ENCODE results near the gene FREM3. TPM values are rescaled to one million over a fixed set of nuclear protein-coding genes. Genes with fewer than 3 reads are reported as not detected.

FREM3 gene
- polyA plus RNA-seq, 2 of the 4 experiments (the other 2 are of a cell fraction) = not detected

- Histone ChIP-seq H3K27ac (no peak overlapping the region), H3K4me2 (no peak overlapping the region), H3K4me3 (no peak overlapping the region), H3K4me1 (no peaks in the 10 kb centered on the region), H3K9me3 (no peaks in the 10 kb centered on the region)
- CTCF ChIA-PET = no interaction called here
- DNase-seq (ENCODE audit: low read depth in 1 of 2, low spot score in 1 of 2) = peak in 1 of 2 experiments; percentile 10
- FAIRE-seq = no peak
- TF ChIP-seq, protein P1, sequence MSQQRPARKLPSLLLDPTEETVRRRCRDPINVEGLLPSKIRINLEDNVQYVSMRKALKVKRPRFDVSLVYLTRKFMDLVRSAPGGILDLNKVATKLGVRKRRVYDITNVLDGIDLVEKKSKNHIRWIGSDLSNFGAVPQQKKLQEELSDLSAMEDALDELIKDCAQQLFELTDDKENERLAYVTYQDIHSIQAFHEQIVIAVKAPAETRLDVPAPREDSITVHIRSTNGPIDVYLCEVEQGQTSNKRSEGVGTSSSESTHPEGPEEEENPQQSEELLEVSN (IDR thresholded peaks at IDR 0.05; ENCODE audit: borderline replicate concordance, low read depth) = no peak
- TF ChIP-seq SMC3 (IDR thresholded peaks at IDR 0.05) = no peak
- no peak for TF ChIP-seq EHMT2 (IDR thresholded peaks at IDR 0.05; ENCODE audit: low read depth)
- no peak for TF ChIP-seq SREBF2 (IDR thresholded peaks at IDR 0.05)
- TF ChIP-seq HDAC2 (IDR thresholded peaks at IDR 0.05) = no peak
- TF ChIP-seq NPAS2 (CRISPR knock-in tag; IDR thresholded peaks at IDR 0.05; ENCODE audit: borderline replicate concordance) = no peak
- no peak for TF ChIP-seq PBX3 (IDR thresholded peaks at IDR 0.05)
- TF ChIP-seq CBX2 (IDR thresholded peaks at IDR 0.05; ENCODE audit: borderline replicate concordance, low read depth) = no peak
- no peak for TF ChIP-seq JUNB (IDR thresholded peaks at IDR 0.05)
- TF ChIP-seq CHD4 (IDR thresholded peaks at IDR 0.05; ENCODE audit: borderline replicate concordance) = no peak
- no peak for TF ChIP-seq ATOH8 (CRISPR knock-in tag; IDR thresholded peaks at IDR 0.05; ENCODE audit: low read depth)
- TF ChIP-seq ESRRA (IDR thresholded peaks at IDR 0.05; ENCODE audit: borderline replicate concordance, low read length) = no peak
- no peak for TF ChIP-seq CEBPB (IDR thresholded peaks at IDR 0.05)
- TF ChIP-seq HEYL (CRISPR knock-in tag; IDR thresholded peaks at IDR 0.05) = no peak
- TF ChIP-seq POLR2AphosphoS2 (conservative IDR thresholded peaks at IDR 0.05; ENCODE audit: low read length) = no peak
- no peak for ATAC-seq
- POLR2A ChIA-PET = no interaction called here
Measured at GRCh38 chr4:143587703-143588102, 112.8 kb downstream of the FREM3 start.

- Histone ChIP-seq H3K4me2 (no peak overlapping the region), H3K9me3 (no peaks in the 10 kb centered on the region), H3K4me1 (no peaks in the 10 kb centered on the region), H3K27ac (no peak overlapping the region), H3K4me3 (no peak overlapping the region)
- POLR2A ChIA-PET = no interaction called here
- FAIRE-seq = no peak
- no peak for DNase-seq (ENCODE audit: low read depth in 1 of 2, low spot score in 1 of 2)
- CTCF ChIA-PET = no interaction called here
- TF ChIP-seq EP300 (IDR thresholded peaks at IDR 0.05) (no peak), CHD4 (IDR thresholded peaks at IDR 0.05; ENCODE audit: borderline replicate concordance) (no peak), FOXS1 (CRISPR knock-in tag; IDR thresholded peaks at IDR 0.05) (no peak), BHLHE40 (IDR thresholded peaks at IDR 0.05; ENCODE audit: low read depth, low read length) (no peak), CEBPB (IDR thresholded peaks at IDR 0.05) (no peak), POLR2A (IDR thresholded peaks at IDR 0.05; ENCODE audit: low read length) (no peak), CHD2 (IDR thresholded peaks at IDR 0.05; ENCODE audit: low read length, partially characterized antibody) (no peak), HDAC2 (IDR thresholded peaks at IDR 0.05) (no peak), HOXA7 (CRISPR knock-in tag; IDR thresholded peaks at IDR 0.05) (no peak), MAZ (IDR thresholded peaks at IDR 0.05; ENCODE audit: borderline replicate concordance, low read depth, low read length) (no peak), SMC3 (IDR thresholded peaks at IDR 0.05) (no peak), CBX8 (IDR thresholded peaks at IDR 0.05) (no peak), PBX3 (IDR thresholded peaks at IDR 0.05) (no peak), ZFP36 (IDR thresholded peaks at IDR 0.05; ENCODE audit: borderline replicate concordance, partially characterized antibody) (no peak)
- TF ChIP-seq, protein P1 (IDR thresholded peaks at IDR 0.05; ENCODE audit: borderline replicate concordance, low read depth) = no peak
- TF ChIP-seq, protein P2, sequence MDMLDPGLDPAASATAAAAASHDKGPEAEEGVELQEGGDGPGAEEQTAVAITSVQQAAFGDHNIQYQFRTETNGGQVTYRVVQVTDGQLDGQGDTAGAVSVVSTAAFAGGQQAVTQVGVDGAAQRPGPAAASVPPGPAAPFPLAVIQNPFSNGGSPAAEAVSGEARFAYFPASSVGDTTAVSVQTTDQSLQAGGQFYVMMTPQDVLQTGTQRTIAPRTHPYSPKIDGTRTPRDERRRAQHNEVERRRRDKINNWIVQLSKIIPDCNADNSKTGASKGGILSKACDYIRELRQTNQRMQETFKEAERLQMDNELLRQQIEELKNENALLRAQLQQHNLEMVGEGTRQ (IDR thresholded peaks at IDR 0.05) = no peak
- TF ChIP-seq, protein P3, sequence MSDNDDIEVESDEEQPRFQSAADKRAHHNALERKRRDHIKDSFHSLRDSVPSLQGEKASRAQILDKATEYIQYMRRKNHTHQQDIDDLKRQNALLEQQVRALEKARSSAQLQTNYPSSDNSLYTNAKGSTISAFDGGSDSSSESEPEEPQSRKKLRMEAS (IDR thresholded peaks at IDR 0.05) = no peak
- no peak for ATAC-seq
Measured at GRCh38 chr4:143586080-143586479, 114.4 kb downstream of the FREM3 start.
